CD4-positive, alpha-beta T cell (primary cell): ENCODE measurements around the gene FILIP1L. TPM values are rescaled to one million over a fixed set of nuclear protein-coding genes. Genes with fewer than 3 reads are reported as not detected.

Experiments used
- ATAC-seq: fragments of 200-7000 bp; cut with Tn5 transposase; one replicate; pipeline ENCODE4 v1.10.0; 2022; ENCODE audit warnings: mild to moderate bottlenecking; ENCODE audit not compliant: poor library complexity
- CTCF ChIA-PET: fragments of 350-600 bp; sonication (Branson Sonifier 250); formaldehyde crosslinking; loops from one replicate; lab custom pipeline; 2021; ENCODE audit warnings: antibody characterized with exemption, inconsistent platforms; lab: Charles Lee
- POLR2A ChIA-PET: fragments of 350-600 bp; sonication (Branson Sonifier 250); formaldehyde crosslinking; loops from one replicate; lab custom pipeline; 2021; ENCODE audit warnings: antibody characterized with exemption, inconsistent platforms; lab: Charles Lee
- DNase-seq, 14 experiments: peaks; one replicate each; pipeline ENCODE4 v3.0.0-alpha.2; 2013 to 2020; ENCODE audit warnings: mixed read lengths in 2 of 14
- H3K27ac ChIP-seq, 2 donors: one replicate each; pipeline versions ENCODE4 v1.5.1 to v1.7.0; 2013; ENCODE audit warnings: low read length in 2 of 2, low read depth in 1 of 2, mild to moderate bottlenecking in 1 of 2
- H3K27me3 ChIP-seq, 2 experiments: 1 replicate in 1 of 2; 2 replicates in 1 of 2; pipeline versions ENCODE4 v1.6.1 to v1.7.0; 2013; ENCODE audit warnings: low read length in 2 of 2, control low read depth in 1 of 2, mild to moderate bottlenecking in 1 of 2, moderate library complexity in 1 of 2; ENCODE audit not compliant: insufficient read depth in 2 of 2, control insufficient read depth in 1 of 2
- H3K36me3 ChIP-seq: one replicate; pipeline ENCODE4 v1.6.1; 2013; ENCODE audit warnings: low read length, control low read depth; ENCODE audit not compliant: insufficient read depth
- H3K4me1 ChIP-seq: one replicate; pipeline ENCODE4 v1.6.1; 2013; ENCODE audit warnings: low read length, control low read depth; ENCODE audit not compliant: insufficient read depth
- H3K4me3 ChIP-seq: one replicate; pipeline ENCODE4 v1.5.1; 2013; ENCODE audit warnings: mild to moderate bottlenecking, low read length, moderate library complexity
- H3K9me3 ChIP-seq, 2 experiments: 1 replicate in 1 of 2; 2 replicates in 1 of 2; pipeline versions ENCODE4 v1.6.1 to v1.7.0; 2013; ENCODE audit warnings: low read length in 2 of 2, mild to moderate bottlenecking in 2 of 2, control low read depth in 1 of 2, moderate library complexity in 1 of 2; ENCODE audit not compliant: control insufficient read depth in 1 of 2, insufficient read depth in 1 of 2
- H3K27ac Mint-ChIP-seq: one replicate; pipeline ENCODE4 v1.8.0; 2020; ENCODE audit warnings: mixed read lengths
- H3K27me3 Mint-ChIP-seq: one replicate; pipeline ENCODE4 v1.8.0; 2021; ENCODE audit warnings: mixed read lengths
- H3K36me3 Mint-ChIP-seq: one replicate; pipeline ENCODE4 v1.8.0; 2021; ENCODE audit warnings: low read depth, mixed read lengths
- H3K4me1 Mint-ChIP-seq: one replicate; pipeline ENCODE4 v1.8.0; 2021; ENCODE audit warnings: low read depth, mixed read lengths
- H3K4me3 Mint-ChIP-seq: one replicate; pipeline ENCODE4 v1.8.0; 2020; ENCODE audit warnings: mild to moderate bottlenecking, mixed read lengths
- H3K9me3 Mint-ChIP-seq: one replicate; pipeline ENCODE4 v1.8.0; 2020; ENCODE audit warnings: mixed read lengths
- intact Hi-C, 2 experiments: fragments of 100-400 bp; cut with DNase I in 1 of 2; cut with micrococcal nuclease in 1 of 2; formaldehyde crosslinking; loops; one replicate each; pipeline versions ENCODE4 v1.15.1 to v1.9.0; 2023 to 2025; cut with DNase I, micrococcal nuclease
- total RNA-seq, 174 experiments: library from RNA in 2 of 174; stranded (reverse) in 2 of 174; gene quantifications; one replicate each; pipeline ENCODE4 v1.2.3 and lab custom pipeline; 2021 to 2026
- TF ChIP-seq, protein P1 (sequence below): fragments of 200-600 bp; IDR thresholded peaks from one replicate; pipeline ENCODE4 v1.8.0; 2022; ENCODE audit warnings: antibody characterized with exemption, mild to moderate bottlenecking

FILIP1L gene
- total RNA-seq, 2 experiments from 2014 or later = 0.08 to 0.28 TPM

GRCh38 chr3:99929745-99930139 lies 184.6 kb downstream of the FILIP1L start:
- no peaks in the 10 kb centered on the region for H3K4me1 ChIP-seq
- TF ChIP-seq, protein P1, sequence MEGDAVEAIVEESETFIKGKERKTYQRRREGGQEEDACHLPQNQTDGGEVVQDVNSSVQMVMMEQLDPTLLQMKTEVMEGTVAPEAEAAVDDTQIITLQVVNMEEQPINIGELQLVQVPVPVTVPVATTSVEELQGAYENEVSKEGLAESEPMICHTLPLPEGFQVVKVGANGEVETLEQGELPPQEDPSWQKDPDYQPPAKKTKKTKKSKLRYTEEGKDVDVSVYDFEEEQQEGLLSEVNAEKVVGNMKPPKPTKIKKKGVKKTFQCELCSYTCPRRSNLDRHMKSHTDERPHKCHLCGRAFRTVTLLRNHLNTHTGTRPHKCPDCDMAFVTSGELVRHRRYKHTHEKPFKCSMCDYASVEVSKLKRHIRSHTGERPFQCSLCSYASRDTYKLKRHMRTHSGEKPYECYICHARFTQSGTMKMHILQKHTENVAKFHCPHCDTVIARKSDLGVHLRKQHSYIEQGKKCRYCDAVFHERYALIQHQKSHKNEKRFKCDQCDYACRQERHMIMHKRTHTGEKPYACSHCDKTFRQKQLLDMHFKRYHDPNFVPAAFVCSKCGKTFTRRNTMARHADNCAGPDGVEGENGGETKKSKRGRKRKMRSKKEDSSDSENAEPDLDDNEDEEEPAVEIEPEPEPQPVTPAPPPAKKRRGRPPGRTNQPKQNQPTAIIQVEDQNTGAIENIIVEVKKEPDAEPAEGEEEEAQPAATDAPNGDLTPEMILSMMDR = no peak
- H3K27ac Mint-ChIP-seq = no peak overlapping the region
- H3K9me3 ChIP-seq = no peaks in the 10 kb centered on the region
- CTCF ChIA-PET = no interaction called here
- intact Hi-C loops = no loop called here
- no peaks in the 10 kb centered on the region for H3K36me3 ChIP-seq
- no peaks in the 10 kb centered on the region for H3K27me3 Mint-ChIP-seq
- H3K9me3 Mint-ChIP-seq = no peaks in the 10 kb centered on the region
- POLR2A ChIA-PET = no interaction called here
- no peaks in the 10 kb centered on the region for H3K27me3 ChIP-seq
- H3K4me3 Mint-ChIP-seq = no peak overlapping the region
- DNase-seq = no peak
- no peak overlapping the region for H3K4me3 ChIP-seq
- peaks cover 12% of the 10 kb centered on the region for H3K36me3 Mint-ChIP-seq
- no peak overlapping the region for H3K27ac ChIP-seq
- ATAC-seq = no peak
- H3K4me1 Mint-ChIP-seq = no peaks in the 10 kb centered on the region

DNA sequence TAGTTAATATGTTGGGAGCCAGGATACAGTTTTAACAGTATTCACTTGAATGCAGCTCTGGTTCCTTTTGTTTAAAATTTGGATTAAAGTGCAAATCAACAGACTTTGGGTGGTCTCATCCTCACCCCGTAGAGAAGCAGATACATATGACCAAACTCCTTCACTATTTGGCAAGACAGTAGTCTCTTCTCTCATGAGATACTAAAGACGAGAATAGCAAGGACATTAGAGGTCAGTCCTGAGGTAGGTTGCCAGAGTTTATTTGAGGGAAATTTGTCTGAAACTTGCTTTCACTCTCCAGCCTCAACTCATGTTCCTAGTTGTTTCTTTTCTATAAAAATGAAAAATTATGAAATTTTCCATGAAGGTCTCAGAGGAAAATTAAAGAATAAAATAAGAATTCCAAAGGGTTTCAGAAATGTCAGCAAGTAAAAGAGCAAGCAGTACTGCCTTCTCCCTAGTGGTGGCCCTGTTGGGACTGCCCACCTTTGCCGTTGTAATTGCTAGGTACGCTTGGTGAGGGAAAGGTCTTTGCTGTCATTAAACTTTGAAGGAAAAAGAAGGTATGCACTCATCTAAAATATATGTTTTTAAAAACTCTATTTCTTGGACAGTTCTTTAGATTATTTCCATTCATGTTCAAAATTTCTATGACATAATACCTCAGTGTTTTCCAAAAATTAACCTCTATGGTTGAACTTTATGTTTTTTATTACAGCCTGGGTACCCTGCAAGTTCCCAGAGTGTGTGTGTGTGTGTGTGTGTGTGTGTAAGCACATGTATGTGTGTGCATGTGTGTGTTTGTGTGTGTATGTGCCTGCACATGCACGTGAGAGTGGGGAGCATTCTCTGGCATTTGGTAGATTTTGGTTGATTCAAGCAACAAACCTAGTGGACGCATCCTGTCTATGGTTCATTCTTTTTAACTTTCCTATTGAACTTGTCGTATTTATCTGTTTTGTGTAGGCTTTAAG lies 185.2 kb downstream of the FILIP1L start:
- Mint-ChIP-seq H3K27me3 (no peaks in the 10 kb centered on the region), H3K4me3 (no peak overlapping the region), H3K4me1 (no peaks in the 10 kb centered on the region), H3K9me3 (no peaks in the 10 kb centered on the region), H3K27ac (no peak overlapping the region), H3K36me3 (peaks cover 15% of the 10 kb centered on the region)
- Histone ChIP-seq H3K4me3 (no peak overlapping the region), H3K27me3 (no peaks in the 10 kb centered on the region), H3K9me3 (no peaks in the 10 kb centered on the region), H3K27ac (no peak overlapping the region), H3K36me3 (no peaks in the 10 kb centered on the region), H3K4me1 (no peaks in the 10 kb centered on the region)
- intact Hi-C loops = no loop called here
- DNase-seq (no peak), ATAC-seq (no peak)
- ChIA-PET CTCF (no interaction called here), POLR2A (no interaction called here)
- TF ChIP-seq, protein P1 = no peak

DNA sequence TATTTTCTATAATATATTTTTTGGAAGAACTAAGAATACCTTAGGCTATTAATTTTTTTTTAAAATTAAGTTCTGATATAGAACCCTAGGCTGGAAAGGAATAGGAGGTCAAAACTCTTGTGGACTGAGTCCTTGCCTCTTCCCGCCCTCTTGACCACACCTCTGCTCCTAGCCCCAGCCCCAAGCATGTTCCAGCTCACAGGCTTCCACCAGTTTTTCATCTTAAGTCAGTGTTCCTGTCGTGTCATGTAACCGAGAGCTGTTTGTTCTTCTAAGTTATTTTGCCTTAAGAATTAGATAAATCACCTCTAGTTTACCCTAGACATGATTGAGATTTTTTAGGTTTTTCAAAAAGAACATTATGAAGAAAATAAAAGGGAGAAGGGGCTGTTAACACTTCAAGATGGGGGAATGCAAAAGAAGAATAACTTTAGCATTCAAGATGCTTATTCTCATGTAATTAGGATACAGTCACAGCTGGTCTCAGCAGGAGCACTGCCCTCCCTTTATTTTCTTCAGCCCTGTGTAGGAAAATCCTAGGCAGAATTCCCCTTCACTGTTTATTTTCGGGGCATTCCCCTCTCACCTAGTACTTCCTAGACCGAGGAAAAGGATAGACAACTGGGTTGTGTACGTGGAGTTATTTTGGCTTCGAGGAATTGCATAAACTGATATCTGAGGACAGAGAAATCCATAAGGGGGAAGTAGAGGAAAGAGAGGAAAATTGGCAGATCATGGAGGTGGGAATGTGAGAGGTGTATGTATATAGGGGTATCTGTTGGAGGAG lies 186.4 kb downstream of the FILIP1L start:
- ATAC-seq (no peak), DNase-seq (no peak)
- Histone ChIP-seq H3K36me3 (no peaks in the 10 kb centered on the region), H3K27me3 (no peaks in the 10 kb centered on the region), H3K27ac (no peak overlapping the region), H3K4me1 (no peaks in the 10 kb centered on the region), H3K4me3 (no peak overlapping the region), H3K9me3 (no peaks in the 10 kb centered on the region)
- H3K9me3 Mint-ChIP-seq = no peaks in the 10 kb centered on the region
- H3K27ac Mint-ChIP-seq = no peak overlapping the region
- intact Hi-C loops = no loop called here
- TF ChIP-seq, protein P1 = no peak
- no peaks in the 10 kb centered on the region for H3K4me1 Mint-ChIP-seq
- no peaks in the 10 kb centered on the region for H3K27me3 Mint-ChIP-seq
- no peak overlapping the region for H3K4me3 Mint-ChIP-seq
- ChIA-PET CTCF (interaction anchor here (1.3 kb wide), 1 partner anchor 26 kb away, joined by 3 read pairs; no protein-coding TSS in a partner anchor), POLR2A (interaction anchor here (0.6 kb wide), 1 partner anchor 249 kb away, joined by 4 read pairs; no protein-coding TSS in a partner anchor)
- H3K36me3 Mint-ChIP-seq = peaks cover 19% of the 10 kb centered on the region
